ENCODE measurements around the gene KLHL29. TPM values are rescaled to one million over a fixed set of nuclear protein-coding genes. Genes with fewer than 3 reads are reported as not detected.
A peak's percentile ranks its signal among the peaks of the same experiment; 100 is the strongest.

KLHL29 gene
- total RNA-seq, 2 donors from 2014 or later = 2.0 to 4.2 TPM

DNA sequence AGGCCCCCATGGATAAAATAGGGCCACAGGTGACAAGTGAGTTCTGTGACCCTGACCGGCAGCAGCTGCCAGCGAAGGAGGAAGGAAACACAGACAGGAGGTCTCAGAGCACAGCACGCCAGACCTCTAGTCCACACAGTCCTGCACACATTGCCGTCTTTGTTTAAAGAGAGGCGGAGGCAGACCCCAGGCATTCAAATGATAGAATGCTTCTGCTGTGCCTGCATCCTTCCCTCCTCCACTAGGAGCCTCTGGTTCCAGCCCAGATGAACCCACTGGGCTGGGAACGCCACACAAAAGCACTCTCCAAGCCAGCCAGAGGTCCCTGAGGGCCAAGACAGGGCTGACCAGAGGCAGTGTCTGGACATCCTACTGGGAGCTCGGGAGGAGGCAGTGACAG is 118.7 kb downstream of the KLHL29 start:
- Histone ChIP-seq H3K27me3 (no peaks in the 10 kb centered on the region), H3K27ac (no peak overlapping the region), H3K36me3 (no peaks in the 10 kb centered on the region), H3K4me1 (peaks cover 0 to 58% of the 10 kb centered on the region in 2 donors), H3K4me3 (no peak overlapping the region), H3K9me3 (no peaks in the 10 kb centered on the region)
- TF ChIP-seq, protein P1, sequence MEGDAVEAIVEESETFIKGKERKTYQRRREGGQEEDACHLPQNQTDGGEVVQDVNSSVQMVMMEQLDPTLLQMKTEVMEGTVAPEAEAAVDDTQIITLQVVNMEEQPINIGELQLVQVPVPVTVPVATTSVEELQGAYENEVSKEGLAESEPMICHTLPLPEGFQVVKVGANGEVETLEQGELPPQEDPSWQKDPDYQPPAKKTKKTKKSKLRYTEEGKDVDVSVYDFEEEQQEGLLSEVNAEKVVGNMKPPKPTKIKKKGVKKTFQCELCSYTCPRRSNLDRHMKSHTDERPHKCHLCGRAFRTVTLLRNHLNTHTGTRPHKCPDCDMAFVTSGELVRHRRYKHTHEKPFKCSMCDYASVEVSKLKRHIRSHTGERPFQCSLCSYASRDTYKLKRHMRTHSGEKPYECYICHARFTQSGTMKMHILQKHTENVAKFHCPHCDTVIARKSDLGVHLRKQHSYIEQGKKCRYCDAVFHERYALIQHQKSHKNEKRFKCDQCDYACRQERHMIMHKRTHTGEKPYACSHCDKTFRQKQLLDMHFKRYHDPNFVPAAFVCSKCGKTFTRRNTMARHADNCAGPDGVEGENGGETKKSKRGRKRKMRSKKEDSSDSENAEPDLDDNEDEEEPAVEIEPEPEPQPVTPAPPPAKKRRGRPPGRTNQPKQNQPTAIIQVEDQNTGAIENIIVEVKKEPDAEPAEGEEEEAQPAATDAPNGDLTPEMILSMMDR (IDR thresholded peaks at IDR 0.05) = no peak
- DNase-seq (ENCODE audit: low spot score) = no peak

DNA sequence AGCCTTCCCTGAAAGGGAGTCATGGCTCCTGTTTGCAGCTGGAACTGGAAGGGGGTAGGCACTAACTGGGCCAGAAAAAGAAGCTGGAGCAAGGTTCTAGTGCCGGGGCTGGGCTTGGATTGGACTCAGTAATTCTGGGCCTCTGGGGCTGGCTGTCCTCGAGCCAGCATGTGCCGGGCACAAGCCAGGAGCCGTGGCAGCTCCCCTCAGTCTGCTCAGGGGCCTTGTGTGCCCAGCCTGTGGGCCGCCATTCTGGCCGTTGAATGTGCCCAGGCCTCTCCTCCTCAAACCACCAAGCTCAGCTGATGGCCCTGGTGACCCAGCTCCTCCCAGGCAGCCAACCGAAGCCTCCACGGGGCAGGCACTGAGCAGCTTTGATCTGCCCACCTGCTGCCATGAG is 119.6 kb downstream of the KLHL29 start:
- DNase-seq (ENCODE audit: low spot score) = no peak

DNA sequence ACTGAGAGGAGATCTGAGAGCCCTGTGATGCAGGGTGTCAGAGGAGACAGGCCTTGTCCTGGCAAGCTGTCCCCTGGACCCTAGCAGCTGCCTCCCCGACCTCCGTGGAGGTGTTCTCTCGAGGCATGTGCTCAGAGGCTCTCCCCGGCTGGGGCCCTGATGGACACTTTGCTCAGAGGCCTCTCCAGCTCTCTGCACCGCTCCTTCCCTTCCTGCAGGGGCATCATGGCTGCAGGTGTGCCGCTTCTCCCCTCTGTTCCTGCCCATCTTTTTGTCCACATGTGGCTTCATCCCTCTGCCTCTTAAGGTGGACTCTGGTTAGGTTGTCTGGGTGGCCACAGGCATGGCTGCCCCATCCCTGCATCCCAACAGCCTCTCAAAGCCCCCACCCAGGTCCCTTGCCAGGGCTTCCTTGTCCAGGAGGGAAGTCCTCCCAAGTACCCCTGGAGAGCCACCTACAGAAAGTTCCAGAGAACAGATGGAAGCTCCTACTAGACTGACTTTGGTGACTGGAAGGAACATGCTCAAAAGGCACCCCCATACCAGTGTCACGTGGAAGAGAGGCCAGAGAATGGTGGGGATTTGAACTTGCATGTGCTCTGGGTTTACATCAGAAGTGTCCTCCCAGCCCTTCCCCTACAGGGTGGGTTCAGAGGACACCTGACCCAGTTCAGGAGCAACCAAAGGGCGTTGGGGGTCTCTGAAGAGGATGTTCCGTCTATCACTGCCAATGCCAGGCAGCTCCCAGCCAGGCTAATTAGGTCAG is 120.4 kb downstream of the KLHL29 start:
- no peak overlapping the region for H3K27ac ChIP-seq
- no peak for DNase-seq (ENCODE audit: low spot score)

More for the DNA sequence above, 119.6 kb downstream of the KLHL29 start:
- TF ChIP-seq, protein P1 (IDR thresholded peaks at IDR 0.05) = no peak
- H3K9me3 ChIP-seq = no peaks in the 10 kb centered on the region
- no peaks in the 10 kb centered on the region for H3K36me3 ChIP-seq
- H3K4me3 ChIP-seq = no peak overlapping the region
- H3K4me1 ChIP-seq = peaks cover 0 to 49% of the 10 kb centered on the region in 2 donors
- no peaks in the 10 kb centered on the region for H3K27me3 ChIP-seq
- H3K27ac ChIP-seq = no peak overlapping the region

DNA sequence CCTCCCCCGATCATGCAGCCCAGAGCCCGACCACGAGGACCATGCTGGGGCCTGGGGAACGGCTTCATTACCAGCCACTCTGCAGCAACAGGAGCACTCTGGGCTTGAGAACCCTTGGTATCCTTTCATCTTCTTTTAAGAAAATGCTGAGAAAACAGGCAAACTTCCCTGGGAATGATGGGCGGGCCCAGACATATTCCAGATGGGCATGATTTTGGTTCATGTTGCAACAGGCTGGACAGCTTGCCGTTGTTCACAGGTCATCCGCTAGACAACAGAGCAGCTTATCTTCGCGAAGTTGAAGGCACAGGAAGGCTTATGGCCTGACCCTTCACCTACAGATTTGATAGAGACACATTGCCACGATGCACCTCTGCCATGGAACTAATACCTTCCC is 121.0 kb downstream of the KLHL29 start:
- no peaks in the 10 kb centered on the region for H3K36me3 ChIP-seq
- peaks cover 0 to 46% of the 10 kb centered on the region in 2 donors for H3K4me1 ChIP-seq
- no peaks in the 10 kb centered on the region for H3K27me3 ChIP-seq
- H3K4me3 ChIP-seq = no peak overlapping the region
- TF ChIP-seq, protein P1 (IDR thresholded peaks at IDR 0.05) = no peak
- no peaks in the 10 kb centered on the region for H3K9me3 ChIP-seq
- peak; percentile 81 for DNase-seq (ENCODE audit: low spot score)
- peak overlapping the region in 1 of 2 donors; percentile 21 for H3K27ac ChIP-seq

More for the DNA sequence above, 120.4 kb downstream of the KLHL29 start:
- H3K9me3 ChIP-seq = no peaks in the 10 kb centered on the region
- no peaks in the 10 kb centered on the region for H3K27me3 ChIP-seq
- TF ChIP-seq, protein P1 (IDR thresholded peaks at IDR 0.05) = no peak
- H3K4me1 ChIP-seq = peaks cover 0 to 46% of the 10 kb centered on the region in 2 donors
- H3K36me3 ChIP-seq = no peaks in the 10 kb centered on the region
- H3K4me3 ChIP-seq = no peak overlapping the region

DNA sequence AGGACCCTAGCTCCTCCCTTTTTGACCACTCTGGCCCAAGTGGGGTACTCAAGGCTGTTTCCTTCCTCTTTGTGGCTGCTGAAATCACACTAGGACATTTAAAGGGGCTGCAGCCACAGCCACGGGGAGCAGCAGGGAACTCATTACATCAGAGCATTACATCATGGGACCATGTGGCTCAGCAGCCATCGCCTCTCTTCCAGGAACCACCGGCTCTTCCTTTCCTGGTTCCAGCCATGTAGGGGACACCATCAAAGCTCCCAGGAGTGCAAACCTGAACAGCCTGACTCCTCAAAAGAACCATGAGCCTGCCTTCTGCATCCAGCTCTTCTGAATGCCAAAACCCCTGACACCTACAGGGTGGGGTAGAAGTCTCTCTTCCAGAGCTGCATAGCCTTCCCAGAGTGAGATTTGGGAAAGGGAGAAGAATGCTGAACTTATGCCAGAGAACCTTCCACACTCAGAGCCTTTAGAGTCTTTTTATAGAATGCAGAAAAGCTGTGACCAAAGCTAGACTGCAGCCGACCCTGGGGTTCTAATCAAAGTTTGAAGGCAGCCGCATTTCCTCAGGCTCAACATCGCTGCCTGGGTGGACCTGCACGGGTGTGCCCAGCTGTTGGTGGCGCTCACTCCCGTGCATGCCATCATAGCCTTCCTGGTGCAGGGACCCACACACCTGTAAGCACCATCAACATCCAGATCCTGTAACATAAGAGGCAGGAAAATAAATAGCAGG is 121.7 kb downstream of the KLHL29 start:
- Histone ChIP-seq H3K4me1 (peaks cover 0 to 46% of the 10 kb centered on the region in 2 donors), H3K27ac (peak overlapping the region in 1 of 2 donors; percentile 21), H3K27me3 (no peaks in the 10 kb centered on the region), H3K36me3 (no peaks in the 10 kb centered on the region), H3K4me3 (no peak overlapping the region), H3K9me3 (no peaks in the 10 kb centered on the region)
- TF ChIP-seq, protein P1 (IDR thresholded peaks at IDR 0.05) = no peak
- DNase-seq (ENCODE audit: low spot score) = no peak
